Stimulated activated CD4-positive, alpha-beta T cell treated with anti-CD3 and anti-CD28 coated beads, Interleukin-1b, Interleukin-23, amount 100 ng/mL, for 4 hours (primary cell): ENCODE results near the gene MAGED4.
"Not testable (repeated sequence)": the region's sequence is repeated elsewhere in the genome, so short reads cannot be mapped to it uniquely, and the experiment has no call there.

ENCODE experiments used
- DNase-seq, 2 donors: peaks; one replicate each; pipeline ENCODE4 v3.0.0-alpha.2; 2020; ENCODE audit warnings: low read depth in 2 of 2

MAGED4 gene

GRCh38 chrX:52184440-52185077, at the start of gene MAGED4:
MAGED4 (plus strand) TSS chrX:52184888; CDS start chrX:52185923, 1,035 bp downstream.
- not testable (repeated sequence) for DNase-seq

- no peak for DNase-seq
Observed at GRCh38 chrX:52138830-52139544, 45.7 kb upstream of the MAGED4 start.

- DNase-seq, result no peak
Observed at GRCh38 chrX:52139545-52139895, 45.2 kb upstream of the MAGED4 start.

- no peak for DNase-seq
Observed at GRCh38 chrX:52140020-52140419, 44.7 kb upstream of the MAGED4 start.

- not testable (repeated sequence) for DNase-seq
Observed at GRCh38 chrX:52150667-52151066, 34.0 kb upstream of the MAGED4 start.

GRCh38 chrX:52160140-52160539, 24.5 kb upstream of the MAGED4 start:
- not testable (repeated sequence) for DNase-seq

- DNase-seq, result no peak
Observed at GRCh38 chrX:52166840-52167239, 17.8 kb upstream of the MAGED4 start.

- DNase-seq, result not testable (repeated sequence)
Observed at GRCh38 chrX:52171055-52171454, 13.6 kb upstream of the MAGED4 start.

- DNase-seq, result not testable (repeated sequence)
Observed at GRCh38 chrX:52185078-52185453, 378 bp downstream of the MAGED4 start.

GRCh38 chrX:52211405-52211804, 26.7 kb downstream of the MAGED4 start:
- not testable (repeated sequence) for DNase-seq

- DNase-seq, result no peak
Observed at GRCh38 chrX:52213276-52213675, 28.6 kb downstream of the MAGED4 start.

- DNase-seq, result no peak
Observed at GRCh38 chrX:52216541-52216940, 31.9 kb downstream of the MAGED4 start.

GRCh38 chrX:52217494-52218160, 32.9 kb downstream of the MAGED4 start:
- no peak for DNase-seq

- no peak for DNase-seq
Observed at GRCh38 chrX:52220936-52221335, 36.2 kb downstream of the MAGED4 start.
